GM12878 (cell line): ENCODE results near the gene NPPB. TPM values are rescaled to one million over a fixed set of nuclear protein-coding genes. Genes with fewer than 3 reads are reported as not detected.

Experiments used
- ATAC-seq: fragments of 200-7000 bp; cut with Tn5 transposase; 3 replicates; pipeline ENCODE4 v1.9.1; 2020; ENCODE audit warnings: mild to moderate bottlenecking, moderate library complexity
- BruUV-seq: library from RNA; stranded (reverse); fragments of 400-500 nt; replicated peaks from 2 replicates; lab custom pipeline; 2021; lab: Mats Ljungman, UMichigan
- CTCF ChIA-PET: fragments of 300-600 bp; sonication (Branson Sonifier 250); formaldehyde crosslinking; extraction: SDS; loops from one replicate; lab custom pipeline; 2021; ENCODE audit warnings: inconsistent platforms; lab: Yijun Ruan, JAX
- POLR2A ChIA-PET: fragments of 350-600 bp; formaldehyde crosslinking; extraction: SDS; loops from one replicate; lab custom pipeline; 2021; ENCODE audit warnings: inconsistent platforms; lab: Charles Lee
- RAD21 ChIA-PET: fragments of 300-600 bp; sonication (Branson Sonifier 250); formaldehyde crosslinking; loops from one replicate; lab custom pipeline; 2023; ENCODE audit warnings: antibody characterized with exemption; ENCODE audit not compliant: unreplicated experiment; lab: Charles Lee
- SMC1A ChIA-PET: fragments of 300-600 bp; sonication (Branson Sonifier 250); formaldehyde crosslinking; loops from one replicate; lab custom pipeline; 2023; ENCODE audit not compliant: unreplicated experiment, uncharacterized antibody; lab: Charles Lee
- DNase-seq: peaks from one replicate; pipeline ENCODE4 v3.0.0-alpha.2; 2011; ENCODE audit warnings: low read depth, low spot score
- FAIRE-seq: peaks from 3 replicates; lab custom pipeline; 2011; peaks lifted over from hg19 to GRCh38; lab: Jason Lieb, UNC
- H2AFZ ChIP-seq: 2 replicates; pipeline ENCODE4 v1.6.0; 2011; ENCODE audit warnings: low read depth, low read length, control low read depth; ENCODE audit not compliant: control insufficient read depth
- H3K27ac ChIP-seq: 2 replicates; pipeline ENCODE4 v1.5.1; 2011; ENCODE audit warnings: control low read depth; ENCODE audit not compliant: control insufficient read depth, insufficient read depth
- H3K27me3 ChIP-seq, 2 experiments: replicated peaks in 1 of 2; 2 replicates each; pipeline versions ENCODE4 v1.6.0 to v1.6.1; 2011; ENCODE audit warnings: low read length in 1 of 2; ENCODE audit not compliant: control insufficient read depth in 2 of 2, insufficient read depth in 2 of 2
- H3K36me3 ChIP-seq, 2 experiments: 2 replicates each; pipeline ENCODE4 v1.5.1; 2011; ENCODE audit warnings: low read length in 1 of 2; ENCODE audit not compliant: control insufficient read depth in 2 of 2, insufficient read depth in 2 of 2
- H3K4me1 ChIP-seq: 2 replicates; pipeline ENCODE4 v1.6.1; 2011; ENCODE audit warnings: mild to moderate bottlenecking, low read length, moderate library complexity, mixed read lengths; ENCODE audit not compliant: control insufficient read depth, insufficient read depth
- H3K4me2 ChIP-seq: 2 replicates; pipeline ENCODE4 v1.6.0; 2011; ENCODE audit warnings: control low read depth; ENCODE audit not compliant: control insufficient read depth, insufficient read depth
- H3K4me3 ChIP-seq: fragments of 200-600 bp; sonication (generic); 2 replicates; pipeline ENCODE4 v1.5.1; 2016
- H3K79me2 ChIP-seq: 2 replicates; pipeline ENCODE4 v1.6.0; 2011; ENCODE audit warnings: low read length; ENCODE audit not compliant: control insufficient read depth, insufficient read depth
- H3K9ac ChIP-seq: 2 replicates; pipeline ENCODE4 v1.8.0; 2011; ENCODE audit warnings: low read length, control low read depth, mixed read lengths; ENCODE audit not compliant: control insufficient read depth, insufficient read depth
- H3K9me3 ChIP-seq: replicated peaks from 3 replicates; pipeline ENCODE4 v1.5.1; 2011; ENCODE audit warnings: mild to moderate bottlenecking, low read length; ENCODE audit not compliant: control insufficient read depth, insufficient read depth
- H4K20me1 ChIP-seq: 2 replicates; pipeline ENCODE4 v1.6.0; 2011; ENCODE audit not compliant: control insufficient read depth, insufficient read depth
- CHD4 ChIP-seq: fragments of 200-600 bp; sonication (generic); IDR thresholded peaks from 2 replicates; pipeline ENCODE4 v1.6.1; 2016; ENCODE audit warnings: mild to moderate bottlenecking
- EP300 ChIP-seq, 2 experiments: fragments of 150-350 bp in 1 of 2; IDR thresholded peaks; 2 replicates each; pipeline ENCODE4 v1.6.1; 2011 to 2012; ENCODE audit warnings: low read depth in 2 of 2, low read length in 2 of 2, borderline replicate concordance in 1 of 2, improper control_type of control experiment in 1 of 2, inconsistent platforms in 1 of 2; ENCODE audit not compliant: control insufficient read depth in 1 of 2
- IRF3 ChIP-seq: fragments of 450-650 bp; IDR thresholded peaks from 2 replicates; pipeline ENCODE4 v1.6.1; 2014; ENCODE audit warnings: mild to moderate bottlenecking
- MXI1 ChIP-seq: fragments of 150-350 bp; IDR thresholded peaks from 2 replicates; pipeline ENCODE4 v1.6.1; 2011; ENCODE audit warnings: low read depth, mild to moderate bottlenecking, inconsistent platforms, low read length, improper control_type of control experiment
- MYC ChIP-seq: IDR thresholded peaks from 2 replicates; pipeline ENCODE4 v1.6.1; 2011; ENCODE audit warnings: mild to moderate bottlenecking, low read length, moderate library complexity, inconsistent platforms; ENCODE audit not compliant: insufficient read depth, insufficient replicate concordance, insufficient read length, severe bottlenecking
- NFYA ChIP-seq: IDR thresholded peaks from 2 replicates; pipeline ENCODE4 v1.6.1; 2011; ENCODE audit warnings: low read depth, mild to moderate bottlenecking, low read length, improper control_type of control experiment, borderline replicate concordance
- RUNX3 ChIP-seq: IDR thresholded peaks from 2 replicates; pipeline ENCODE4 v1.6.1; 2012; ENCODE audit warnings: low read length, inconsistent platforms
- WGBS: methylation state at CpG from one replicate; pipeline ENCODE4 v1.1.6; 2016; ENCODE audit warnings: low lambda C conversion rate; ENCODE audit not compliant: insufficient replicate concordance, insufficient coverage; ENCODE audit errors: missing lambda C conversion rate; 5-methylcytosine and 5-hydroxymethylcytosine counted together
- in situ Hi-C: fragments of 300-500 bp; cut with MboI; formaldehyde crosslinking; loops from 9 replicates; pipeline ENCODE4 v1.14.3; 2018; ENCODE audit warnings: mixed read lengths
- intact Hi-C: fragments of 100-400 bp; cut with micrococcal nuclease; formaldehyde crosslinking; loops from one replicate; pipeline ENCODE4 v1.14.2; 2022; ENCODE audit not compliant: unreplicated experiment
- polyA plus RNA-seq, 11 experiments: library from polyadenylated mRNA; depleted of rRNA in 4 of 11; unstranded in 6 of 11; stranded (reverse) in 5 of 11; fragments of >200 nt; fragmentation: Nextera tagmentation in 4 of 11; fragmentation: Illumina TruSeq in 1 of 11; extraction: Ambion mirVana in 4 of 11; extraction: Trizol in 1 of 11; gene quantifications; 1 replicate in 1 of 11; 2 replicates in 10 of 11; pipeline versions ENCODE4 v1.2.1 to v1.2.3, GENCODE V29; 2011 to 2016; ENCODE audit warnings: inconsistent platforms in 2 of 11, missing spikeins in 2 of 11, low read depth in 1 of 11
- total RNA-seq, 4 experiments: library from RNA; depleted of rRNA in 3 of 4; stranded (reverse); fragments of >200 nt in 3 of 4; fragmentation: Illumina TruSeq in 1 of 4; extraction: Trizol in 1 of 4; gene quantifications; 2 replicates each; pipeline versions ENCODE4 v1.2.1 to v1.2.3, GENCODE V29; 2013 to 2021

NPPB gene
- total and polyA plus RNA-seq, 10 of the 15 experiments (the other 5 are each of a cell fraction or from before 2014, with no cell fraction given): not detected

DNA sequence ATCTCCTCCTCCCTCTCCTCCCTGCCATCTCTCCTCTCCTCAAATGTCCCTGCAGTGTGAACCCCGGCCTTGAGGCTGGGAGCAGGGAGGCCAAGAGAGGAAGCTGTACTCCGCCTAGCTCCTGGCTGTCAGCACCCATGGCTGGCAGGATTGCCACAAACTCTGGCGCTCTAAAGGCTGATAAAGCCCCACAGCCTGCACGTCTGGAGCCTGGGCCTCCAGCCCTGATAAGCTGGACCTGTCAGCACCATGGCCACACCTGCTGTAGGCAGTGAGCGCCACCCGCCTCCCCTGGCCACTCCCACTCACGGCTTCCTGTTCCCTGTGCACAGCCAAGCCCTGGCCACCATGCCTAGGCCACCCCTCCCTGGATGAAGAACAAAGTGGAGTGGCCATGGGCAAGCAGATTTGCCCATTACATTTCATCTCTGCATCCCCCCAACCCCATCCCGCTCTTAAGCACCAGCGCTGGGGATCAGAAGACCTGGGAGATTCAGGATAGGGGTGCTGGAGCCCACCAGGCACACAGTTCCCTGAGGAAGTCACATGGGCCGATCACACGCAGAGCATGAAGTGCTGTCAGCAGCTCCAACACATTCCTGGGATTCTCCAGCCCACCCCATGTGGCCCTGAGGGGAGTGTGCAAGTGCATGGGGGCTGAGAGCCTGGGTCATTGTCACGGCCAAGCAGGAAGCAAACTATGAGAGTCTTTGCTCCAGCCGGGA is 24.2 kb upstream of the NPPB start:
- intact Hi-C loops (no loop called here), in situ Hi-C loops (no loop called here)
- H3K9me3 ChIP-seq: no peaks in the 10 kb centered on the region
- CTCF ChIA-PET: interaction anchor here (1.6 kb wide), 1 partner anchor 10 kb away, joined by 6 read pairs; no protein-coding TSS in a partner anchor
- no peaks in the 10 kb centered on the region for H3K4me1 ChIP-seq
- no peak overlapping the region for H3K9ac ChIP-seq
- POLR2A ChIA-PET: no interaction called here
- SMC1A ChIA-PET: interaction anchor here (0.8 to 1.4 kb wide), 2 partner anchors 9 to 43 kb away, joined by 3 read pairs; no protein-coding TSS in a partner anchor
- RAD21 ChIA-PET: interaction anchor here (1.0 kb wide), 1 partner anchor 97 kb away, joined by 3 read pairs; no protein-coding TSS in a partner anchor
- ATAC-seq (peak; percentile 71), FAIRE-seq (no peak), DNase-seq (no peak)
- H3K79me2 ChIP-seq: no peaks in the 10 kb centered on the region
- no peak overlapping the region for H3K4me3 ChIP-seq
- H2AFZ ChIP-seq: no peak overlapping the region
- no peak overlapping the region for H3K4me2 ChIP-seq
- H3K27me3 ChIP-seq: no peaks in the 10 kb centered on the region; a peak in 1 of 4 replicates
- no peak overlapping the region for H3K27ac ChIP-seq
- WGBS: 40% methylated on average over 13 of the region's 13 CpGs
- H4K20me1 ChIP-seq: no peaks in the 10 kb centered on the region
- TF ChIP-seq MXI1 (no peak), NFYA (no peak), CHD4 (no peak), IRF3 (no peak), MYC (no peak), EP300 (IDR thresholded peaks at IDR 0.05; ENCODE audit: borderline replicate concordance in 1 of 2, control insufficient read depth in 1 of 2, low read depth in 2 of 2, low read length in 2 of 2) (no peak), RUNX3 (no peak)
- H3K36me3 ChIP-seq: no peaks in the 10 kb centered on the region
- BruUV-seq: no TSS peak
